H1 (cell line): ENCODE measurements around the gene SLC9A3. TPM values are rescaled to one million over a fixed set of nuclear protein-coding genes. Genes with fewer than 3 reads are reported as not detected.

Source experiments
- CTCF ChIA-PET: fragments of 300-600 bp; sonication (Branson Sonifier 250); formaldehyde crosslinking; loops from one replicate; lab custom pipeline; 2021; ENCODE audit not compliant: partially characterized antibody; lab: Charles Lee
- POLR2A ChIA-PET: fragments of 300-600 bp; sonication (Branson Sonifier 250); formaldehyde crosslinking; loops from one replicate; lab custom pipeline; 2021; ENCODE audit warnings: inconsistent platforms; ENCODE audit not compliant: partially characterized antibody; lab: Charles Lee
- DNase-seq, 2 experiments: peaks; one replicate each; pipeline versions ENCODE4 v3.0.0 to v3.0.0-alpha.2; 2010 to 2022; ENCODE audit warnings: low spot score in 2 of 2, low read depth in 1 of 2, mixed read lengths in 1 of 2
- FAIRE-seq: peaks from 2 replicates; lab custom pipeline; 2011; peaks lifted over from hg19 to GRCh38; lab: Jason Lieb, UNC
- H2AFZ ChIP-seq: 2 replicates; pipeline ENCODE4 v1.8.1; 2012; ENCODE audit warnings: low read length, inconsistent platforms
- H2AK5ac ChIP-seq: 2 replicates; pipeline ENCODE4 v1.6.1; 2013; ENCODE audit warnings: low read depth, low read length
- H2BK120ac ChIP-seq: replicated peaks from 2 replicates; pipeline ENCODE3; 2013; ENCODE audit warnings: low read depth, low read length, inconsistent platforms
- H2BK12ac ChIP-seq: 2 replicates; pipeline ENCODE4 v1.6.1; 2013; ENCODE audit warnings: low read depth, low read length
- H2BK15ac ChIP-seq: 2 replicates; pipeline ENCODE4 v1.6.1; 2013; ENCODE audit warnings: low read length
- H2BK20ac ChIP-seq: 2 replicates; pipeline ENCODE4 v1.6.1; 2013; ENCODE audit warnings: low read length
- H2BK5ac ChIP-seq: 2 replicates; pipeline ENCODE4 v1.6.1; 2013; ENCODE audit warnings: low read depth, low read length
- H3K14ac ChIP-seq: 2 replicates; pipeline ENCODE4 v1.6.1; 2013; ENCODE audit warnings: inconsistent platforms; ENCODE audit not compliant: insufficient read length
- H3K18ac ChIP-seq: 2 replicates; pipeline ENCODE4 v1.6.1; 2013; ENCODE audit warnings: low read length; ENCODE audit errors: extremely low read depth
- H3K23ac ChIP-seq: 2 replicates; pipeline ENCODE4 v1.6.1; 2013; ENCODE audit warnings: inconsistent platforms; ENCODE audit not compliant: insufficient read length
- H3K23me2 ChIP-seq: 2 replicates; pipeline ENCODE4 v1.6.1; 2013; ENCODE audit warnings: low read depth, low read length
- H3K27ac ChIP-seq: 2 replicates; pipeline ENCODE4 v1.6.1; 2011; ENCODE audit warnings: low read depth, low read length, inconsistent platforms
- H3K27me3 ChIP-seq, 4 experiments: replicated peaks in 1 of 4; 1 replicate in 1 of 4; 2 replicates in 3 of 4; pipeline versions ENCODE4 v1.6.1 to v1.8.1; 2011 to 2013; ENCODE audit warnings: low read length in 3 of 4, mild to moderate bottlenecking in 3 of 4, inconsistent platforms in 2 of 4, mixed read lengths in 2 of 4, moderate library complexity in 1 of 4; ENCODE audit not compliant: control insufficient read depth in 3 of 4, insufficient read depth in 3 of 4; ENCODE audit errors: extremely low read depth in 1 of 4
- H3K36me3 ChIP-seq, 4 experiments: 2 replicates each; pipeline versions ENCODE4 v1.6.1 to v1.8.1; 2011 to 2013; ENCODE audit warnings: mild to moderate bottlenecking in 4 of 4, low read length in 3 of 4, moderate library complexity in 2 of 4, control low read depth in 1 of 4, inconsistent platforms in 1 of 4; ENCODE audit not compliant: insufficient read depth in 4 of 4, control insufficient read depth in 2 of 4
- H3K4ac ChIP-seq: replicated peaks from 2 replicates; pipeline ENCODE3; 2013; ENCODE audit warnings: low read length, low read depth, mixed read lengths, inconsistent platforms; ENCODE audit not compliant: insufficient read length
- H3K4me1 ChIP-seq, 4 experiments: replicated peaks in 1 of 4; 1 replicate in 1 of 4; 2 replicates in 3 of 4; pipeline versions ENCODE4 v1.6.1 to v1.8.1; 2011 to 2013; ENCODE audit warnings: low read length in 3 of 4, inconsistent platforms in 2 of 4, mixed read lengths in 1 of 4; ENCODE audit not compliant: insufficient read depth in 4 of 4, control insufficient read depth in 3 of 4
- H3K4me2 ChIP-seq, 2 experiments: 2 replicates each; pipeline versions ENCODE4 v1.6.1 to v1.8.1; 2011 to 2013; ENCODE audit warnings: low read depth in 2 of 2, low read length in 2 of 2, control low read depth in 1 of 2, inconsistent platforms in 1 of 2, mild to moderate bottlenecking in 1 of 2; ENCODE audit not compliant: insufficient read depth in 1 of 2
- H3K4me3 ChIP-seq, 4 experiments: fragments of 200-600, 300-600 bp in 1 of 4; sonication (generic), shearing (Covaris generic), sonication (Bioruptor Twin) in 1 of 4; 2 replicates each; pipeline versions ENCODE4 v1.5.1 to v1.8.1; 2011 to 2016; ENCODE audit warnings: low read length in 4 of 4, low read depth in 3 of 4, control low read depth in 2 of 4, inconsistent platforms in 2 of 4, mild to moderate bottlenecking in 2 of 4, mixed read lengths in 1 of 4, moderate library complexity in 1 of 4; ENCODE audit not compliant: insufficient read depth in 2 of 4; ENCODE audit errors: extremely low read depth in 1 of 4
- H3K56ac ChIP-seq: replicated peaks from 2 replicates; pipeline ENCODE3; 2013; ENCODE audit warnings: low read depth, mild to moderate bottlenecking, mixed read lengths, low read length, inconsistent platforms; ENCODE audit not compliant: insufficient read length
- H3K79me1 ChIP-seq: 2 replicates; pipeline ENCODE4 v1.6.1; 2013; ENCODE audit warnings: low read depth, low read length, control low read depth
- H3K79me2 ChIP-seq, 2 experiments: 2 replicates each; pipeline versions ENCODE4 v1.6.1 to v1.8.1; 2012 to 2013; ENCODE audit warnings: low read length in 2 of 2, mild to moderate bottlenecking in 2 of 2, inconsistent platforms in 1 of 2; ENCODE audit not compliant: insufficient read depth in 2 of 2, control insufficient read depth in 1 of 2
- H3K9ac ChIP-seq, 4 experiments: replicated peaks in 1 of 4; 1 replicate in 1 of 4; 2 replicates in 3 of 4; pipeline versions ENCODE4 v1.6.1 to v1.8.1; 2011 to 2013; ENCODE audit warnings: low read depth in 3 of 4, low read length in 3 of 4, control low read depth in 2 of 4, mild to moderate bottlenecking in 2 of 4, moderate library complexity in 2 of 4, inconsistent platforms in 1 of 4; ENCODE audit errors: extremely low read depth in 1 of 4
- H3K9me3 ChIP-seq, 2 experiments: 2 replicates each; pipeline versions ENCODE4 v1.6.1 to v1.8.1; 2012 to 2013; ENCODE audit warnings: mild to moderate bottlenecking in 2 of 2, moderate library complexity in 2 of 2, control low read depth in 1 of 2, inconsistent platforms in 1 of 2, low read depth in 1 of 2, low read length in 1 of 2, mixed read lengths in 1 of 2; ENCODE audit not compliant: insufficient read depth in 2 of 2
- H4K20me1 ChIP-seq, 2 experiments: replicated peaks in 1 of 2; 2 replicates each; pipeline versions ENCODE3 to v1.8.1; 2011 to 2013; ENCODE audit warnings: inconsistent platforms in 2 of 2, low read length in 2 of 2, mild to moderate bottlenecking in 1 of 2; ENCODE audit not compliant: insufficient read depth in 2 of 2, control insufficient read depth in 1 of 2
- H4K5ac ChIP-seq: 2 replicates; pipeline ENCODE4 v1.6.1; 2013; ENCODE audit warnings: low read length, low read depth, mixed read lengths, inconsistent platforms; ENCODE audit not compliant: insufficient read length
- H4K8ac ChIP-seq: 2 replicates; pipeline ENCODE4 v1.8.0; 2013; ENCODE audit warnings: mild to moderate bottlenecking, moderate library complexity, low read length, inconsistent platforms; ENCODE audit not compliant: insufficient read depth; ENCODE audit errors: extremely low read depth
- H4K91ac ChIP-seq: replicated peaks from 2 replicates; pipeline ENCODE3; 2013; ENCODE audit warnings: low read length, mixed read lengths, inconsistent platforms; ENCODE audit not compliant: insufficient read length
- ATF3 ChIP-seq: IDR thresholded peaks from 2 replicates; pipeline ENCODE4 v1.6.1; 2011; ENCODE audit warnings: low read depth, mild to moderate bottlenecking, low read length; ENCODE audit not compliant: insufficient read depth
- CHD1 ChIP-seq: IDR thresholded peaks from 2 replicates; pipeline ENCODE4 v1.6.1; 2012; ENCODE audit warnings: low read depth, low read length, improper control_type of control experiment
- FOSL1 ChIP-seq: IDR thresholded peaks from 2 replicates; pipeline ENCODE4 v1.6.1; 2011; ENCODE audit warnings: mild to moderate bottlenecking, low read depth, low read length, moderate library complexity; ENCODE audit not compliant: insufficient read depth
- JUND ChIP-seq: IDR thresholded peaks from 2 replicates; pipeline ENCODE4 v1.6.1; 2011; ENCODE audit warnings: mild to moderate bottlenecking, improper control_type of control experiment, low read length
- MAFK ChIP-seq: IDR thresholded peaks from 2 replicates; pipeline ENCODE4 v1.6.1; 2012; ENCODE audit warnings: low read depth, mild to moderate bottlenecking, improper control_type of control experiment, low read length
- NANOG ChIP-seq: IDR thresholded peaks from 2 replicates; pipeline ENCODE4 v1.6.1; 2011; ENCODE audit warnings: low read length, low read depth, mild to moderate bottlenecking, inconsistent platforms; ENCODE audit not compliant: insufficient read depth, poor library complexity, severe bottlenecking
- POLR2A ChIP-seq, 2 experiments: IDR thresholded peaks; 1 replicate in 1 of 2; 2 replicates in 1 of 2; pipeline ENCODE4 v1.6.1; 2011; ENCODE audit warnings: low read depth in 2 of 2, low read length in 2 of 2, mild to moderate bottlenecking in 2 of 2; ENCODE audit errors: control extremely low read depth in 1 of 2
- SP1 ChIP-seq: IDR thresholded peaks from 2 replicates; pipeline ENCODE4 v1.6.1; 2011; ENCODE audit warnings: low read depth, low read length
- SP2 ChIP-seq: IDR thresholded peaks from 2 replicates; pipeline ENCODE4 v1.6.1; 2012; ENCODE audit warnings: mild to moderate bottlenecking, low read length, inconsistent platforms
- TAF7 ChIP-seq: optimal IDR thresholded peaks from 2 replicates; pipeline ENCODE3; 2011; ENCODE audit warnings: low read depth, mild to moderate bottlenecking, inconsistent platforms, low read length, moderate library complexity, borderline replicate concordance
- TBP ChIP-seq: IDR thresholded peaks from 2 replicates; pipeline ENCODE4 v1.6.1; 2011; ENCODE audit warnings: low read depth, low read length, improper control_type of control experiment
- TCF12 ChIP-seq: IDR thresholded peaks from 2 replicates; pipeline ENCODE4 v1.6.1; 2011; ENCODE audit warnings: low read depth, mild to moderate bottlenecking, low read length
- TEAD4 ChIP-seq: IDR thresholded peaks from 2 replicates; pipeline ENCODE4 v1.6.1; 2012; ENCODE audit warnings: low read depth, low read length, inconsistent platforms, mixed read lengths
- ZNF274 ChIP-seq: IDR thresholded peaks from 2 replicates; pipeline ENCODE4 v1.7.0; 2012; ENCODE audit warnings: low read length, borderline replicate concordance; ENCODE audit errors: extremely low read depth
- WGBS, 2 experiments: shearing (Covaris generic) in 1 of 2; methylation state at CpG; one replicate each; pipeline versions ENCODE4 v1.1.6 to v1.1.7; 2013 to 2015; ENCODE audit warnings: low lambda C conversion rate in 2 of 2, mixed read lengths in 2 of 2, inconsistent platforms in 1 of 2, low coverage in 1 of 2, missing lambda C conversion rate in 1 of 2; ENCODE audit not compliant: insufficient replicate concordance in 2 of 2, insufficient coverage in 1 of 2, insufficient read length in 1 of 2; ENCODE audit errors: extremely low coverage in 1 of 2, missing lambda C conversion rate in 1 of 2; 5-methylcytosine and 5-hydroxymethylcytosine counted together
- polyA plus RNA-seq, 7 experiments: library from polyadenylated mRNA; depleted of rRNA in 3 of 7; stranded (reverse) in 5 of 7; unstranded in 2 of 7; fragments of >200 nt in 5 of 7; fragments of 200-250 nt in 2 of 7; gene quantifications; 1 replicate in 5 of 7; 2 replicates in 1 of 7; 4 replicates in 1 of 7; pipeline versions ENCODE4 v1.2.1 to v1.2.3, GENCODE V29; 2011 to 2013; ENCODE audit warnings: missing spikeins in 2 of 7, mixed read lengths in 2 of 7
- total RNA-seq: library from RNA; stranded (reverse); fragmentation: NEBNext Ultra II Directional; extraction: Animal tissue kit (Norgen Biotek cat#: 25700); gene quantifications from 2 replicates; pipeline ENCODE4 v1.2.1, GENCODE V29; 2021
- TF ChIP-seq, protein P1 (sequence below): IDR thresholded peaks from 2 replicates; pipeline ENCODE4 v1.6.1; 2012; ENCODE audit warnings: inconsistent platforms

SLC9A3 gene
- total and polyA plus RNA-seq, 2 of the 8 experiments (the other 6 are each of a cell fraction or from before 2014, with no cell fraction given): 0.95 to 1.0 TPM

- no peak overlapping the region for H3K56ac ChIP-seq
- H3K4ac ChIP-seq: no peak overlapping the region
- no peaks in the 10 kb centered on the region for H3K23me2 ChIP-seq
- H4K20me1 ChIP-seq: no peaks in the 10 kb centered on the region
- no peak overlapping the region for H2BK12ac ChIP-seq
- WGBS, 2 experiments: 94% methylated on average over 12 of the region's 12 CpGs; no CpG with 5 or more reads in 1 of the 2 experiments
- H2BK20ac ChIP-seq: no peak overlapping the region
- H3K27me3 ChIP-seq: no peaks in the 10 kb centered on the region
- no peak overlapping the region for H2BK5ac ChIP-seq
- H3K4me1 ChIP-seq: no peaks in the 10 kb centered on the region
- no peak overlapping the region for H2BK120ac ChIP-seq
- ChIA-PET CTCF (interaction anchor here (1.1 to 2.0 kb wide), 2 partner anchors 13 to 43 kb away, joined by 3 to 4 read pairs; no protein-coding TSS in a partner anchor), POLR2A (no interaction called here)
- H3K18ac ChIP-seq: no peak overlapping the region
- H4K8ac ChIP-seq: no peak overlapping the region
- FAIRE-seq (no peak), DNase-seq (no peak)
- H3K36me3 ChIP-seq: no peaks in the 10 kb centered on the region
- H3K9ac ChIP-seq: no peak overlapping the region
- H4K5ac ChIP-seq: no peak overlapping the region
- H2AK5ac ChIP-seq: no peak overlapping the region
- H2AFZ ChIP-seq: no peak overlapping the region
- peaks cover 4% of the 10 kb centered on the region in 2 experiments; a peak in 3 of 4 replicates for H3K9me3 ChIP-seq
- H4K91ac ChIP-seq: no peak overlapping the region
- no peak overlapping the region for H2BK15ac ChIP-seq
- no peak overlapping the region for H3K4me3 ChIP-seq
- H3K79me1 ChIP-seq: no peaks in the 10 kb centered on the region
- no peak overlapping the region for H3K14ac ChIP-seq
- no peak overlapping the region for H3K27ac ChIP-seq
- H3K23ac ChIP-seq: no peak overlapping the region
- H3K4me2 ChIP-seq: no peak overlapping the region
- no peaks in the 10 kb centered on the region for H3K79me2 ChIP-seq
- TF ChIP-seq SP2 (no peak), SP1 (no peak), TCF12 (no peak), TAF7 (no peak), CHD1 (no peak), ATF3 (no peak), NANOG (no peak), JUND (no peak), TEAD4 (no peak), POLR2A (IDR thresholded peaks at IDR 0.05; ENCODE audit: control extremely low read depth in 1 of 2, low read depth in 2 of 2, low read length in 2 of 2) (no peak), FOSL1 (no peak), MAFK (no peak), ZNF274 (no peak), TBP (no peak)
- TF ChIP-seq, protein P1, sequence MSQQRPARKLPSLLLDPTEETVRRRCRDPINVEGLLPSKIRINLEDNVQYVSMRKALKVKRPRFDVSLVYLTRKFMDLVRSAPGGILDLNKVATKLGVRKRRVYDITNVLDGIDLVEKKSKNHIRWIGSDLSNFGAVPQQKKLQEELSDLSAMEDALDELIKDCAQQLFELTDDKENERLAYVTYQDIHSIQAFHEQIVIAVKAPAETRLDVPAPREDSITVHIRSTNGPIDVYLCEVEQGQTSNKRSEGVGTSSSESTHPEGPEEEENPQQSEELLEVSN: no peak
These were observed 49.0 kb upstream of the SLC9A3 start for GRCh38 chr5:573206-573605.
